Naive thymus-derived CD8-positive, alpha-beta T cell (primary cell): Measurements from ENCODE around the gene DMTF1. TPM values are rescaled to one million over a fixed set of nuclear protein-coding genes. Genes with fewer than 3 reads are reported as not detected.

Source experiments
- ATAC-seq, 2 donors: fragments of 150-1000 bp; cut with Tn5 transposase in 1 of 2; sonication (Bioruptor Pico), chemical (Tn5 transposase) in 1 of 2; 1 replicate in 1 of 2; 2 replicates in 1 of 2; pipeline ENCODE4 v1.10.0; 2021; ENCODE audit warnings: mild to moderate bottlenecking in 2 of 2, moderate library complexity in 2 of 2
- POLR2A ChIA-PET: fragments of 350-600 bp; sonication (Branson Sonifier 250); formaldehyde crosslinking; loops from one replicate; lab custom pipeline; 2021; ENCODE audit warnings: antibody characterized with exemption; lab: Charles Lee
- DNase-seq, 10 donors: peaks; one replicate each; pipeline versions ENCODE4 v3.0.0 to v3.0.0-alpha.2; 2020 to 2022
- H3K27ac Mint-ChIP-seq, 10 donors: one replicate each; pipeline ENCODE4 v1.8.0; 2020 to 2022; ENCODE audit warnings: mild to moderate bottlenecking in 10 of 10, mixed read lengths in 10 of 10, moderate library complexity in 4 of 10, inconsistent platforms in 1 of 10
- H3K27me3 Mint-ChIP-seq, 5 donors: one replicate each; pipeline ENCODE4 v1.8.0; 2021 to 2022; ENCODE audit warnings: mixed read lengths in 5 of 5
- H3K36me3 Mint-ChIP-seq, 3 donors: one replicate each; pipeline ENCODE4 v1.8.0; 2020 to 2022; ENCODE audit warnings: mixed read lengths in 3 of 3, mild to moderate bottlenecking in 2 of 3, inconsistent platforms in 1 of 3
- H3K4me1 Mint-ChIP-seq, 4 donors: one replicate each; pipeline ENCODE4 v1.8.0; 2021 to 2022; ENCODE audit warnings: mixed read lengths in 4 of 4
- H3K4me3 Mint-ChIP-seq, 10 donors: one replicate each; pipeline ENCODE4 v1.8.0; 2020 to 2022; ENCODE audit warnings: mild to moderate bottlenecking in 10 of 10, mixed read lengths in 10 of 10, moderate library complexity in 6 of 10, inconsistent platforms in 1 of 10
- H3K9me3 Mint-ChIP-seq, 9 donors: one replicate each; pipeline ENCODE4 v1.8.0; 2020 to 2022; ENCODE audit warnings: mixed read lengths in 9 of 9, mild to moderate bottlenecking in 3 of 9, inconsistent platforms in 1 of 9, moderate library complexity in 1 of 9
- polyA plus RNA-seq, 3 donors: library from polyadenylated mRNA; unstranded; fragments of 300-500 nt; fragmentation: Illumina TruSeq; gene quantifications; one replicate each; pipeline ENCODE4 v1.2.3, GENCODE V29; 2021
- total RNA-seq, 8 experiments: library from RNA in 2 of 8; stranded (reverse) in 2 of 8; gene quantifications; one replicate each; pipeline ENCODE4 v1.2.3 and lab custom pipeline; 2021 to 2026

DMTF1 gene
- total and polyA plus RNA-seq, 5 experiments from 2014 or later = 22.2 to 181 (median 33.5) TPM

- Mint-ChIP-seq H3K9me3 (no peaks in the 10 kb centered on the region), H3K36me3 (peaks cover 0 to 9% (median 2%) of the 10 kb centered on the region in 3 donors), H3K27me3 (no peaks in the 10 kb centered on the region), H3K27ac (peak overlapping the region; percentile 93 to 100 (median 99)), H3K4me1 (peaks cover 20 to 40% (median 33%) of the 10 kb centered on the region in 4 donors), H3K4me3 (peak overlapping the region; percentile 92 to 98 (median 94))
- POLR2A ChIA-PET = interaction anchor here (1.5 to 6.2 kb wide), 4 partner anchors 32 to 243 kb away, joined by 3 to 136 read pairs (median 26); partner anchors contain the start of gene TMEM243
- no peak for DNase-seq
- ATAC-seq = no peak
Measured at GRCh38 chr7:87151002-87151728, 1.1 kb upstream of the DMTF1 start.

DNA sequence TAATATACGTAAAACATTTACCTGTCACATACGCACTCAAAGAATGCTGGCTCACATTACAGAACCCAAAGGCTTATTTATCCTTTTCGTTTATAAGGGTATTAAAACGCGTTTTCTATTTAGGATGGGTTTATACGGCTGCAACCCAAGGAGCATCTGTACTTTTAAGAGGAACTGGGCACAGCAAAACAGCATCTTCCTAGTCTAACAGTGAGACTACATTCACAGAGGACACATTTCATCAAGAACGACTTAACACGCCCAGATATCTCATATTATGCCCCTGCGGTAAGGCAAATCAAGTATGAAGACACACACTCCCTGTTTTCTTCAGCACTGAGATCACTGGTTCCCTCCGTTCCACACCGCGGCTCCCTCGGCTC is 533 bp upstream of the DMTF1 start:
- DNase-seq (no peak), ATAC-seq (peak in 1 of 2 donors; percentile 39)
- Mint-ChIP-seq H3K27ac (peak overlapping the region; percentile 93 to 100 (median 99)), H3K4me3 (peak overlapping the region; percentile 92 to 98 (median 94)), H3K36me3 (peaks cover 0 to 9% (median 2%) of the 10 kb centered on the region in 3 donors), H3K4me1 (peaks cover 20 to 45% (median 38%) of the 10 kb centered on the region in 4 donors), H3K27me3 (no peaks in the 10 kb centered on the region), H3K9me3 (no peaks in the 10 kb centered on the region)
- POLR2A ChIA-PET = interaction anchor here (0.8 to 6.2 kb wide), 9 partner anchors 12 to 725 kb away, joined by 3 to 136 read pairs (median 6); partner anchors contain the start of genes DBF4, ELAPOR2, SLC25A40 and TMEM243

- peaks cover 0 to 9% (median 2%) of the 10 kb centered on the region in 3 donors for H3K36me3 Mint-ChIP-seq
- H3K4me3 Mint-ChIP-seq = peak overlapping the region; percentile 92 to 98 (median 94)
- ATAC-seq (peak; percentile 22 to 27), DNase-seq (peak in 3 of 10 donors; percentile 8 to 18 (median 11))
- H3K9me3 Mint-ChIP-seq = no peaks in the 10 kb centered on the region
- H3K27me3 Mint-ChIP-seq = no peaks in the 10 kb centered on the region
- peak overlapping the region; percentile 93 to 100 (median 97) for H3K27ac Mint-ChIP-seq
- POLR2A ChIA-PET = interaction anchor here (0.7 to 6.2 kb wide), 15 partner anchors 11 to 723 kb away, joined by 3 to 136 read pairs (median 5); partner anchors contain the start of genes CROT, DBF4, ELAPOR2 and SLC25A40
- peaks cover 24 to 59% (median 49%) of the 10 kb centered on the region in 4 donors for H3K4me1 Mint-ChIP-seq
Measured at GRCh38 chr7:87152897-87153641, 816 bp downstream of the DMTF1 start.

DNA sequence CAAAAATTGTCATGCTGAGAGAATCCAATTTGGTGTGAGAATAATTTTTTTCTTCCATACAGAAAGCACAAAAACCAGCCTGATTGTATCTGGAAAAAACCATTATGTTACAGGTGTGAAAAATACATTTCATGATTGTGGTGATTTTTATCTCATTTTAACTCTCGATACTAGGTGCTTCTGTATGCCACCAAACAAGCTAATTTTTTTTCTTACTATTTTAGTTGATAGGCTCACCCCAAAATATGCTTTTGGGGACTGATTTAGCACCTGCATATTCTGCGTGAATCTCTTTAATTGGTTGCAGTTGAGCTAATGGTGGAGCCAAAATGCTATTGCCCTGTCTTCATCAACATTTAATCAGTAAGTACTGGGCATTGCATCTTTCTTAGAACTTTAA is 1.9 kb downstream of the DMTF1 start:
- POLR2A ChIA-PET = interaction anchor here (1.0 to 6.2 kb wide), 5 partner anchors 20 to 446 kb away, joined by 3 to 136 read pairs (median 11); partner anchors contain the start of genes CROT and TMEM243
- Mint-ChIP-seq H3K27me3 (no peaks in the 10 kb centered on the region), H3K27ac (peak overlapping the region in 8 of 10 donors; percentile 15 to 90 (median 37)), H3K9me3 (no peaks in the 10 kb centered on the region), H3K4me3 (peak overlapping the region; percentile 59 to 98 (median 94)), H3K36me3 (peaks cover 0 to 9% (median 2%) of the 10 kb centered on the region in 3 donors), H3K4me1 (peaks cover 24 to 68% (median 49%) of the 10 kb centered on the region in 4 donors)
- ATAC-seq (no peak), DNase-seq (no peak)

DNA sequence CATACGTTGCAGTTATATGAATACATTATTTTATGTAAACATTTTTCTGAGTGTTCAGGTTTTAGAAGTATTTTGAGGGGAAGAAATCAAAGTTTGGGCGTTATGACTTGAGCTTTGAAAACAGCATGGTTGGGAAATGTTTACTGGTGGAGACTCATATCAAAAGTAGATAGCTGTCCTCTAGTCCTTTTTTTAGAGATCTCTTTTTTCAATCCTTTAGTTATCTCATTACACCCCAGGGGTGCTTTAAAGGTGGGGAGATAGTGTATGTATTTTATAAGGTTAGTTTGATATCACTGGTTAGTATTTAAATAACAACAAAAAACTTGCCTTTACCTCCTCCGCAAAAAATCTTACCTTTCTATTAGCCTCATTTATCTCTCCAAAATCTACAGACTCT is 2.3 kb downstream of the DMTF1 start:
- H3K36me3 Mint-ChIP-seq = peaks cover 0 to 9% (median 2%) of the 10 kb centered on the region in 3 donors

DNA sequence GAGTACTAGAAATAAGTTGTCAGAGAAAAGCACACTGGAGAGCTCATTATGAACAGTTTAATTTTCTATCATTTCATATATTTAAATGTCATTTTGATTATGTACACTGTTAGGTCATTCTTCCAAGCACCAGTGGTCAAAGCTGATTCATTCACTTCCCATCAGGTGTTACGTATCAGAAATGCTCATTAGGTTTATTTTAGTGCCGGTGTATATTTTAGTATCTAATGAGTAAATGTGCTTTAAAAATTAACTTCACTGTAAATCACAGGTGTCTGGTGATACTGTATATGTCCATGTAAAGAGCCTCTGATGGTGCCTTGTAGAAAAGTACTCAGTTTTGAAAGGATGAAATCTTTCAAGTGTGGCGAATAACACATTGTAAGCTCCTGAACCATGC is 3.5 kb downstream of the DMTF1 start:
- POLR2A ChIA-PET = interaction anchor here (4.9 to 6.2 kb wide), 2 partner anchors 57 to 63 kb away, joined by 46 to 136 read pairs; partner anchors contain the start of gene TMEM243
- ATAC-seq (no peak), DNase-seq (no peak)
- Mint-ChIP-seq H3K36me3 (peaks cover 0 to 14% (median 2%) of the 10 kb centered on the region in 3 donors), H3K4me3 (peak overlapping the region in 9 of 10 donors; percentile 26 to 93 (median 59)), H3K9me3 (no peaks in the 10 kb centered on the region), H3K27me3 (no peaks in the 10 kb centered on the region), H3K27ac (peak overlapping the region in 6 of 10 donors; percentile 9 to 64 (median 26)), H3K4me1 (peaks cover 28 to 81% (median 59%) of the 10 kb centered on the region in 4 donors)

More for the DNA sequence above, 2.3 kb downstream of the DMTF1 start:
- POLR2A ChIA-PET = interaction anchor here (1.0 to 6.2 kb wide), 5 partner anchors 20 to 445 kb away, joined by 3 to 136 read pairs (median 11); partner anchors contain the start of genes CROT and TMEM243
- H3K9me3 Mint-ChIP-seq = no peaks in the 10 kb centered on the region
- peak overlapping the region; percentile 53 to 98 (median 92) for H3K4me3 Mint-ChIP-seq
- peak overlapping the region in 8 of 10 donors; percentile 4 to 90 (median 46) for H3K27ac Mint-ChIP-seq
- DNase-seq = no peak
- no peak for ATAC-seq
- H3K4me1 Mint-ChIP-seq = peaks cover 24 to 72% (median 50%) of the 10 kb centered on the region in 4 donors
- no peaks in the 10 kb centered on the region for H3K27me3 Mint-ChIP-seq

DNA sequence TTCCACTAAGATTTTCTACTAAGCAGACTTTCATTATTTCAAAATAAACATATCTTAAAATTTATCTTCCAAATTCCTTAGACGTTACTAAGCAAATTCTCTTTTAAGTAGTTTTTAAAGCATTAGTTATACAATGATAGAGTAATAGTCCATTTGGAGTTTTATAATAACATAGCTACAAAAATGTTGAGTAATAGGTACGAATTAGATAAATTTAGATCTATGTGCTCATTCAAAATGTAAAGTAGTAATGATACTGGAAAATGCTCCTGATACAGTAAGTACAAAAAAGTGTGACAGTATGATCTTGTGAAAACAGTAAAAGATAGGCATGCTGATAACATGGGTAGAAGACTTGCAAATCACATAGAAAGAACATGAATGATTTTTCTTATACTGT is 4.5 kb downstream of the DMTF1 start:
- peaks cover 28 to 81% (median 57%) of the 10 kb centered on the region in 4 donors for H3K4me1 Mint-ChIP-seq
- H3K36me3 Mint-ChIP-seq = peaks cover 0 to 14% (median 2%) of the 10 kb centered on the region in 3 donors
- H3K4me3 Mint-ChIP-seq = peak overlapping the region in 7 of 10 donors; percentile 4 to 93 (median 42)
- H3K9me3 Mint-ChIP-seq = no peaks in the 10 kb centered on the region
- H3K27ac Mint-ChIP-seq = peak overlapping the region in 4 of 10 donors; percentile 11 to 53 (median 31)
- no peaks in the 10 kb centered on the region for H3K27me3 Mint-ChIP-seq
- DNase-seq (no peak), ATAC-seq (no peak)
- POLR2A ChIA-PET = no interaction called here

- no peak for DNase-seq
- Mint-ChIP-seq H3K9me3 (no peaks in the 10 kb centered on the region), H3K4me1 (peaks cover 20 to 75% (median 53%) of the 10 kb centered on the region in 4 donors), H3K4me3 (no peak overlapping the region), H3K36me3 (peaks cover 0 to 33% (median 7%) of the 10 kb centered on the region in 3 donors), H3K27me3 (no peaks in the 10 kb centered on the region), H3K27ac (peak overlapping the region in 5 of 10 donors; percentile 16 to 71 (median 32))
- POLR2A ChIA-PET = no interaction called here
- no peak for ATAC-seq
Measured at GRCh38 chr7:87159538-87159937, 7.3 kb downstream of the DMTF1 start.

DNA sequence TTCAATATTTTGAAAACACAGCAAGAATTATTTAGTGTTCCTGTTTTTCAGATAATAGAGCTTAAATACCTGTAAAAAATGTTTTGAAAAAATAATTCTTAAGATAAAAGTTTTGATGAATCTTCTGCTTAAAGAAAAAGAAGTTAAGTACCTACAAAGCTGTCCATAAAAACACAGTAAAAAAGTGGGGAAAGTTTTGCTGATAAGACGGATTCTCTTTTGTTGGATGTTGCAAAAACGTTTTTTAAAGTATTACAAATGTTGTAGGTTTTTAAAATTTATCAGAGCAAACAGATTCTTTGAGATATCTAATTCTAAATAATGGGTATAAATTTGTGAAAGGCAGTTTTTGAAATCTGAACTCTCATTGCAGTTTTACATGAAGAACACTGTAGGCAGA is 12.2 kb downstream of the DMTF1 start:
- ATAC-seq = no peak
- H3K4me1 Mint-ChIP-seq = peaks cover 19 to 54% (median 38%) of the 10 kb centered on the region in 4 donors
- POLR2A ChIA-PET = interaction anchor here (0.6 to 1.1 kb wide), 3 partner anchors 12 to 52 kb away, joined by 4 to 5 read pairs (median 4); partner anchors contain the start of gene DMTF1

GRCh38 chr7:87170828-87171227 is 18.6 kb downstream of the DMTF1 start:
- DNase-seq = no peak
- peaks cover 16 to 39% (median 26%) of the 10 kb centered on the region in 4 donors for H3K4me1 Mint-ChIP-seq
- no peak overlapping the region for H3K4me3 Mint-ChIP-seq
- POLR2A ChIA-PET = interaction anchor here (1.1 to 1.7 kb wide), 3 partner anchors 14 to 49 kb away, joined by 3 to 6 read pairs (median 4); partner anchors contain the start of genes DMTF1 and TMEM243
- H3K27ac Mint-ChIP-seq = peak overlapping the region in 5 of 10 donors; percentile 1 to 71 (median 61)
- peaks cover 6 to 89% (median 32%) of the 10 kb centered on the region in 3 donors for H3K36me3 Mint-ChIP-seq
- H3K27me3 Mint-ChIP-seq = no peaks in the 10 kb centered on the region
- H3K9me3 Mint-ChIP-seq = no peaks in the 10 kb centered on the region
- ATAC-seq = no peak

More for the DNA sequence above, 12.2 kb downstream of the DMTF1 start:
- Mint-ChIP-seq H3K4me3 (no peak overlapping the region), H3K9me3 (no peaks in the 10 kb centered on the region), H3K27me3 (no peaks in the 10 kb centered on the region), H3K27ac (peak overlapping the region in 2 of 10 donors; percentile 36), H3K36me3 (peaks cover 7 to 73% (median 26%) of the 10 kb centered on the region in 3 donors)
- no peak for DNase-seq

- Mint-ChIP-seq H3K9me3 (no peaks in the 10 kb centered on the region), H3K4me3 (no peak overlapping the region), H3K27me3 (no peaks in the 10 kb centered on the region), H3K36me3 (peaks cover 4 to 89% (median 31%) of the 10 kb centered on the region in 3 donors), H3K27ac (no peak overlapping the region), H3K4me1 (peaks cover 19 to 43% (median 29%) of the 10 kb centered on the region in 4 donors)
- POLR2A ChIA-PET = interaction anchor here (1.1 to 1.8 kb wide), 4 partner anchors 14 to 49 kb away, joined by 3 to 8 read pairs (median 5); partner anchors contain the start of genes DMTF1 and TMEM243
- DNase-seq = no peak
- ATAC-seq = no peak
Measured at GRCh38 chr7:87171282-87171934, 19.2 kb downstream of the DMTF1 start.
